ENCODE measurements around the gene CCR2. TPM values are rescaled to one million over a fixed set of nuclear protein-coding genes. Genes with fewer than 3 reads are reported as not detected.

CCR2 gene
- total and polyA plus RNA-seq, 12 donors, result 0.30 to 5.6 (median 0.80) TPM

DNA sequence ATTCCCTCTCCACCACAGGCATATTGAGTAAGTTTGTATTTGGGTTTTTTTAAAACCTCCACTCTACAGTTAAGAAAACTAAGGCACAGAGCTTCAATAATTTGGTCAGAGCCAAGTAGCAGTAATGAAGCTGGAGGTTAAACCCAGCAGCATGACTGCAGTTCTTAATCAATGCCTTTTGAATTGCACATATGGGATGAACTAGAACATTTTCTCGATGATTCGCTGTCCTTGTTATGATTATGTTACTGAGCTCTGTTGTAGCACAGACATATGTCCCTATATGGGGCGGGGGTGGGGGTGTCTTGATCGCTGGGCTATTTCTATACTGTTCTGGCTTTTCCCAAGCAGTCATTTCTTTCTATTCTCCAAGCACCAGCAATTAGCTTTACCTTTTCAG, 15.2 kb downstream of the CCR2 start:
- WGBS, 4 donors, result 81 to 85% (median 83%) methylated on average over 4 of the region's 4 CpGs
- no peaks in the 10 kb centered on the region for H3K9me3 ChIP-seq (replicated peaks in 1 of 3)
- TF ChIP-seq POLR2A (IDR thresholded peaks at IDR 0.05), result no peak
- TF ChIP-seq, protein P1, sequence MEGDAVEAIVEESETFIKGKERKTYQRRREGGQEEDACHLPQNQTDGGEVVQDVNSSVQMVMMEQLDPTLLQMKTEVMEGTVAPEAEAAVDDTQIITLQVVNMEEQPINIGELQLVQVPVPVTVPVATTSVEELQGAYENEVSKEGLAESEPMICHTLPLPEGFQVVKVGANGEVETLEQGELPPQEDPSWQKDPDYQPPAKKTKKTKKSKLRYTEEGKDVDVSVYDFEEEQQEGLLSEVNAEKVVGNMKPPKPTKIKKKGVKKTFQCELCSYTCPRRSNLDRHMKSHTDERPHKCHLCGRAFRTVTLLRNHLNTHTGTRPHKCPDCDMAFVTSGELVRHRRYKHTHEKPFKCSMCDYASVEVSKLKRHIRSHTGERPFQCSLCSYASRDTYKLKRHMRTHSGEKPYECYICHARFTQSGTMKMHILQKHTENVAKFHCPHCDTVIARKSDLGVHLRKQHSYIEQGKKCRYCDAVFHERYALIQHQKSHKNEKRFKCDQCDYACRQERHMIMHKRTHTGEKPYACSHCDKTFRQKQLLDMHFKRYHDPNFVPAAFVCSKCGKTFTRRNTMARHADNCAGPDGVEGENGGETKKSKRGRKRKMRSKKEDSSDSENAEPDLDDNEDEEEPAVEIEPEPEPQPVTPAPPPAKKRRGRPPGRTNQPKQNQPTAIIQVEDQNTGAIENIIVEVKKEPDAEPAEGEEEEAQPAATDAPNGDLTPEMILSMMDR (IDR thresholded peaks at IDR 0.05), result no peak
- no peaks in the 10 kb centered on the region for H3K36me3 ChIP-seq (replicated peaks in 1 of 2)
- DNase-seq, result no peak
- H3K27ac ChIP-seq, result no peak overlapping the region
- peaks cover 3 to 6% of the 10 kb centered on the region in 2 donors for H3K4me1 ChIP-seq (replicated peaks in 1 of 2)
- H3K27me3 ChIP-seq, result peaks cover 18% of the 10 kb centered on the region
- intact Hi-C loops (cut with DNase I), result no loop called here
- no peak overlapping the region for H3K4me3 ChIP-seq

DNA sequence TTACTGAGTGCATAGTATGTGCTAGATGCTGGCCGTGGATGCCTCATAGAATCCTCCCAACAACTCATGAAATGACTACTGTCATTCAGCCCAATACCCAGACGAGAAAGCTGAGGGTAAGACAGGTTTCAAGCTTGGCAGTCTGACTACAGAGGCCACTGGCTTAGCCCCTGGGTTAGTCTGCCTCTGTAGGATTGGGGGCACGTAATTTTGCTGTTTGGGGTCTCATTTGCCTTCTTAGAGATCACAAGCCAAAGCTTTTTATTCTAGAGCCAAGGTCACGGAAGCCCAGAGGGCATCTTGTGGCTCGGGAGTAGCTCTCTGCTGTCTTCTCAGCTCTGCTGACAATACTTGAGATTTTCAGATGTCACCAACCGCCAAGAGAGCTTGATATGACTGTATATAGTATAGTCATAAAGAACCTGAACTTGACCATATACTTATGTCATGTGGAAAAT, 15.8 kb downstream of the CCR2 start:
- DNase-seq, result peak in 1 of 7 donors; percentile 1
- H3K36me3 ChIP-seq (replicated peaks in 1 of 2), result no peaks in the 10 kb centered on the region
- no peak overlapping the region for H3K4me3 ChIP-seq
- H3K27me3 ChIP-seq, result peaks cover 18% of the 10 kb centered on the region
- 50 to 71% (median 58%) methylated on average over 6 of the region's 6 CpGs for WGBS, 4 donors
- no peaks in the 10 kb centered on the region for H3K9me3 ChIP-seq (replicated peaks in 1 of 3)
- TF ChIP-seq POLR2A (IDR thresholded peaks at IDR 0.05), result no peak
- TF ChIP-seq, protein P1 (IDR thresholded peaks at IDR 0.05), result no peak
- H3K4me1 ChIP-seq (replicated peaks in 1 of 2), result peaks cover 3 to 6% of the 10 kb centered on the region in 2 donors
- intact Hi-C loops (cut with DNase I), result loop anchor here in 1 of 2 donors (10.0 kb wide), 1 partner anchor 285 kb away; no protein-coding TSS in a partner anchor
- H3K27ac ChIP-seq, result peak overlapping the region in 1 of 5 donors; percentile 13

DNA sequence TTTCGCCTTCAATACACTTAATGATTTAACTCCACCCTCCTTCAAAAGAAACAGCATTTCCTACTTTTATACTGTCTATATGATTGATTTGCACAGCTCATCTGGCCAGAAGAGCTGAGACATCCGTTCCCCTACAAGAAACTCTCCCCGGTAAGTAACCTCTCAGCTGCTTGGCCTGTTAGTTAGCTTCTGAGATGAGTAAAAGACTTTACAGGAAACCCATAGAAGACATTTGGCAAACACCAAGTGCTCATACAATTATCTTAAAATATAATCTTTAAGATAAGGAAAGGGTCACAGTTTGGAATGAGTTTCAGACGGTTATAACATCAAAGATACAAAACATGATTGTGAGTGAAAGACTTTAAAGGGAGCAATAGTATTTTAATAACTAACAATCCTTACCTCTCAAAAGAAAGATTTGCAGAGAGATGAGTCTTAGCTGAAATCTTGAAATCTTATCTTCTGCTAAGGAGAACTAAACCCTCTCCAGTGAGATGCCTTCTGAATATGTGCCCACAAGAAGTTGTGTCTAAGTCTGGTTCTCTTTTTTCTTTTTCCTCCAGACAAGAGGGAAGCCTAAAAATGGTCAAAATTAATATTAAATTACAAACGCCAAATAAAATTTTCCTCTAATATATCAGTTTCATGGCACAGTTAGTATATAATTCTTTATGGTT, 17.1 kb downstream of the CCR2 start, which contains the start of gene CCR5:
TSS of gene CCR5 (plus strand) at position 108 of the 680 bp plus-strand sequence. CDS start 1,957 bp downstream, outside the sequence.
- WGBS, 4 donors, result 26 to 36% (median 32%) methylated on average over 5 of the region's 5 CpGs
- intact Hi-C loops (cut with DNase I), result loop anchor here in 1 of 2 donors (10.0 kb wide), 1 partner anchor 286 kb away; no protein-coding TSS in a partner anchor
- H3K4me3 ChIP-seq, result no peak within 1 kb of the TSS
- TF ChIP-seq POLR2A (IDR thresholded peaks at IDR 0.05), result no peak
- TF ChIP-seq, protein P1 (IDR thresholded peaks at IDR 0.05), result no peak
- peaks cover 18% of the 10 kb centered on the region for H3K27me3 ChIP-seq
- no peaks in the 10 kb centered on the region for H3K36me3 ChIP-seq (replicated peaks in 1 of 2)
- DNase-seq, result no peak
- no peak within 1 kb of the TSS for H3K27ac ChIP-seq
- peaks cover 3 to 6% of the 10 kb centered on the region in 2 donors for H3K4me1 ChIP-seq (replicated peaks in 1 of 2)
- H3K9me3 ChIP-seq (replicated peaks in 1 of 3), result no peaks in the 10 kb centered on the region

DNA sequence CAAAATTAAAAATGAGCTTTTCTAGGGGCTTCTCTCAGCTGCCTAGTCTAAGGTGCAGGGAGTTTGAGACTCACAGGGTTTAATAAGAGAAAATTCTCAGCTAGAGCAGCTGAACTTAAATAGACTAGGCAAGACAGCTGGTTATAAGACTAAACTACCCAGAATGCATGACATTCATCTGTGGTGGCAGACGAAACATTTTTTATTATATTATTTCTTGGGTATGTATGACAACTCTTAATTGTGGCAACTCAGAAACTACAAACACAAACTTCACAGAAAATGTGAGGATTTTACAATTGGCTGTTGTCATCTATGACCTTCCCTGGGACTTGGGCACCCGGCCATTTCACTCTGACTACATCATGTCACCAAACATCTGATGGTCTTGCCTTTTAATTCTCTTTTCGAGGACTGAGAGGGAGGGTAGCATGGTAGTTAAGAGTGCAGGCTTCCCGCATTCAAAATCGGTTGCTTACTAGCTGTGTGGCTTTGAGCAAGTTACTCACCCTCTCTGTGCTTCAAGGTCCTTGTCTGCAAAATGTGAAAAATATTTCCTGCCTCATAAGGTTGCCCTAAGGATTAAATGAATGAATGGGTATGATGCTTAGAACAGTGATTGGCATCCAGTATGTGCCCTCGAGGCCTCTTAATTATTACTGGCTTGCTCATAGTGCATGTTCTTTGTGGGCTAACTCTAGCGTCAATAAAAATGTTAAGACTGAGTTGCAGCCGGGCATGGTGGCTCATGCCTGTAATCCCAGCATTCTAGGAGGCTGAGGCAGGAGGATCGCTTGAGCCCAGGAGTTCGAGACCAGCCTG, 17.8 kb downstream of the CCR2 start:
- no peak for DNase-seq
- intact Hi-C loops (cut with DNase I), result loop anchor here in 1 of 2 donors (10.0 kb wide), 1 partner anchor 287 kb away; no protein-coding TSS in a partner anchor
- H3K36me3 ChIP-seq (replicated peaks in 1 of 2), result no peaks in the 10 kb centered on the region
- H3K4me1 ChIP-seq (replicated peaks in 1 of 2), result peaks cover 3 to 6% of the 10 kb centered on the region in 2 donors
- 61 to 77% (median 71%) methylated on average over 10 of the region's 10 CpGs for WGBS, 4 donors
- no peak overlapping the region for H3K27ac ChIP-seq
- no peaks in the 10 kb centered on the region for H3K9me3 ChIP-seq (replicated peaks in 1 of 3)
- peaks cover 18% of the 10 kb centered on the region for H3K27me3 ChIP-seq
- H3K4me3 ChIP-seq, result no peak overlapping the region
- TF ChIP-seq, protein P1 (IDR thresholded peaks at IDR 0.05), result no peak
- TF ChIP-seq POLR2A (IDR thresholded peaks at IDR 0.05), result no peak
